Karpas-422 (cell line): Measurements from ENCODE around the gene AANAT. TPM values are rescaled to one million over a fixed set of nuclear protein-coding genes. Genes with fewer than 3 reads are reported as not detected.

Experiments
- DNase-seq: peaks from one replicate; pipeline ENCODE4 v3.0.0-alpha.2; 2015
- H2AFZ ChIP-seq: fragments of 200-600 bp; sonication (generic); 2 replicates; pipeline ENCODE4 v1.6.1; 2014; ENCODE audit warnings: antibody characterized with exemption, low read length, mixed read lengths
- H3K27ac ChIP-seq: fragments of 200-600 bp; sonication (generic); 2 replicates; pipeline ENCODE4 v1.5.1; 2014; ENCODE audit warnings: mild to moderate bottlenecking, low read length, moderate library complexity
- H3K27me3 ChIP-seq: fragments of 200-600 bp; sonication (generic); 2 replicates; pipeline ENCODE4 v1.6.1; 2014; ENCODE audit warnings: low read length, mixed read lengths
- H3K36me3 ChIP-seq: fragments of 200-600 bp; sonication (generic); 2 replicates; pipeline ENCODE4 v1.6.1; 2014; ENCODE audit warnings: low read length, mixed read lengths; ENCODE audit not compliant: insufficient read depth
- H3K4me1 ChIP-seq: fragments of 200-600 bp; sonication (generic); 2 replicates; pipeline ENCODE4 v1.6.1; 2014; ENCODE audit warnings: mild to moderate bottlenecking, low read length, mixed read lengths
- H3K4me2 ChIP-seq: fragments of 200-600 bp; sonication (generic); 2 replicates; pipeline ENCODE4 v1.6.1; 2014; ENCODE audit warnings: low read length, low read depth, mild to moderate bottlenecking; ENCODE audit not compliant: poor library complexity, severe bottlenecking
- H3K4me3 ChIP-seq: fragments of 200-600 bp; sonication (generic); 2 replicates; pipeline ENCODE4 v1.5.1; 2014; ENCODE audit warnings: mild to moderate bottlenecking, antibody characterized with exemption, low read length, mixed read lengths
- H3K79me2 ChIP-seq: fragments of 200-600 bp; sonication (generic); 2 replicates; pipeline ENCODE4 v1.6.1; 2014; ENCODE audit warnings: mild to moderate bottlenecking, low read length, mixed read lengths
- H3K9ac ChIP-seq: fragments of 200-600 bp; sonication (generic); 2 replicates; pipeline ENCODE4 v1.6.0; 2014; ENCODE audit warnings: low read length
- H3K9me2 ChIP-seq: fragments of 200-600 bp; sonication (generic), shearing (Covaris generic); replicated peaks from 2 replicates; pipeline ENCODE4 v1.6.0; 2014; ENCODE audit warnings: mild to moderate bottlenecking, low read length, moderate library complexity; ENCODE audit not compliant: insufficient read depth
- H3K9me3 ChIP-seq: fragments of 300-700, 200-600 bp; sonication (generic); 2 replicates; pipeline ENCODE4 v1.6.1; 2014; ENCODE audit warnings: low read length, mixed read lengths
- H4K20me1 ChIP-seq: fragments of 200-600 bp; sonication (generic); 2 replicates; pipeline ENCODE4 v1.6.1; 2014; ENCODE audit warnings: mild to moderate bottlenecking, antibody characterized with exemption, low read length, low read depth; ENCODE audit not compliant: insufficient read depth
- total RNA-seq: library from RNA; depleted of rRNA; stranded (reverse); fragments of >200 nt; shearing (Covaris generic); gene quantifications from 2 replicates; pipeline ENCODE4 v1.2.3, GENCODE V29; 2014; ENCODE audit warnings: low replicate concordance

The AANAT gene
- total RNA-seq, 1 experiment from 2014 or later, result not detected

DNA sequence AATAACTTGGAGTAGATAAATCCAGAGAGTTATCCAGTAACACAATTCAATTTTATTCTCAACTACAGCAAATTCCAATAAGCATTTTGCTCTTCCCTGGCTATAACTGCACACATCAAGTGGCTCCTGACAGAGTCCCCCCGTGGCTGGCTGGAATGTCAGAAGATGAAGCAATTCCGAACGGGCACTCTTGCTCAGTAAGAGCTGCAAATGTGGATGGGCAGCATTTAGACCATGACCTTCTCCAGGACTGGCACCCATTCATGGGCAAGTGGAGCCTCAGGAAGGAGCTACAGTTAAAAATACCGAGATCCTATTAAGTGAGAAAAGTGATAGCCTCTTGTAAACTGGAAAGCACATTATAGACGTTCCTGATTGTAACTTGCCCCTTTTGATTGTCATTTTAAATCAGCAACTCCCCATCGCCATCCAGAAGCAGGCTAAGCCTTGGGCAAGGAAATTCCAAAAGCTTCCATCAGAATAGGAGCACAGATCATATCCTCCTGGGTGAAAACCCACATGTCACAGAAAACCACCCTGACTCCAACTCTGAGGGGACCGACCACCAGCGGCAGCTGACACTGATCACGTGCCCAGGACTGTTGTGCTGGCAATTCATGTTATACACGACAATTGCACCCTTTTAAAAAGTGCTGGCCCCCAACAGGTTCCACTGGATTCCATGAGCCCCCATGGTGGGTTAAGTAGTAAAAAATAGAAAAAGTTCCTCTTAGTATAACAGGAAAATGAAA is 21.5 kb upstream of the AANAT start:
- H3K9ac ChIP-seq, result peak overlapping the region; percentile 22; the same call in 1 of the 2 replicates
- no peaks in the 10 kb centered on the region for H3K9me3 ChIP-seq
- H3K9me2 ChIP-seq, result no peaks in the 10 kb centered on the region
- peaks cover 89% of the 10 kb centered on the region for H3K4me1 ChIP-seq
- no peak overlapping the region for H2AFZ ChIP-seq
- H3K36me3 ChIP-seq, result no peaks in the 10 kb centered on the region
- H3K79me2 ChIP-seq, result peaks cover 77% of the 10 kb centered on the region
- peak overlapping the region; percentile 8; the same call in 1 of the 2 replicates for H3K27ac ChIP-seq
- no peaks in the 10 kb centered on the region for H3K27me3 ChIP-seq
- H4K20me1 ChIP-seq, result peaks cover 92% of the 10 kb centered on the region
- H3K4me2 ChIP-seq, result peak overlapping the region; percentile 65
- peak overlapping the region; percentile 49 for H3K4me3 ChIP-seq
- no peak for DNase-seq

DNA sequence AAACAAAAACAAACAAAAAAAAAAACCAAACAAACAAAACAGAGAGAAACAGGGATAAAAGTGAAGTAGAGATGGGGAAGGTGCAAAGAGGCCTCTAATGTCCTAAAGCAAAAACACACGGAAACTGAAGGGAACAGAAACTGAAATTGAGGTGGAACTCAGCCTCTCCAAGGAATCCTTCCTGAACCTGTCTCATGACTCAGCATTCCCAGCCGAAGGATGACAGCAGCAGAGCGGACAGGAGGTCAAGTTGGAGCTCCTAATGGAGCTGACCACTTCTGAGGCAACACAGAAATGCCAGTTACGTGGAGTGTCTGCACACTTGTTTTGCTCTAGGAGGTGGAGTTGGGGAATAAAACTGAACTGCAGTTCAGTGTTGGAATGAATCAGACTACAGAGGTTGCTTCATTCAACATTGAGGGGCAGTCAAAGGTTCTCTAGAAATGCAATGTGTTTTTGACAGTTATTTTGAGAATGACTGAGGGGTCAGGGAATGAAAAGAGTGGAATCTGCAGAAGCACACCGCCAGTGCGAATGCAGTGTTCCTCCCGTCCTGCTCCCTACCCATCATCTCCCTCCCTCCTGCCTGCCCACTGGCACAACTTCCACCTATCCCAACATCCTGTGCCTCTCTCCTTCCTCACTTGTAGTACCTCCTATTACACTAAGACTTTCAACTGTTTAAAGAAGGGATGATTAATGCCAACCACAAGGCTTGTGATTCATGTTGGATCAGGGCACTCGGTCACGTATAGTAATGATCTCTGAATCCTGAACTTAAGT is 20.8 kb upstream of the AANAT start:
- Histone ChIP-seq H3K9me3 (no peaks in the 10 kb centered on the region), H3K4me1 (peaks cover 89% of the 10 kb centered on the region), H3K36me3 (no peaks in the 10 kb centered on the region), H3K9me2 (no peaks in the 10 kb centered on the region), H4K20me1 (peaks cover 92% of the 10 kb centered on the region), H3K27me3 (no peaks in the 10 kb centered on the region), H2AFZ (no peak overlapping the region), H3K9ac (0 out of 2 replicates have a peak overlapping the region, but pooled peaks have one; percentile 22), H3K4me2 (peak overlapping the region; percentile 65), H3K27ac (no peak overlapping the region), H3K4me3 (no peak overlapping the region), H3K79me2 (peaks cover 78% of the 10 kb centered on the region)
- DNase-seq, result no peak

DNA sequence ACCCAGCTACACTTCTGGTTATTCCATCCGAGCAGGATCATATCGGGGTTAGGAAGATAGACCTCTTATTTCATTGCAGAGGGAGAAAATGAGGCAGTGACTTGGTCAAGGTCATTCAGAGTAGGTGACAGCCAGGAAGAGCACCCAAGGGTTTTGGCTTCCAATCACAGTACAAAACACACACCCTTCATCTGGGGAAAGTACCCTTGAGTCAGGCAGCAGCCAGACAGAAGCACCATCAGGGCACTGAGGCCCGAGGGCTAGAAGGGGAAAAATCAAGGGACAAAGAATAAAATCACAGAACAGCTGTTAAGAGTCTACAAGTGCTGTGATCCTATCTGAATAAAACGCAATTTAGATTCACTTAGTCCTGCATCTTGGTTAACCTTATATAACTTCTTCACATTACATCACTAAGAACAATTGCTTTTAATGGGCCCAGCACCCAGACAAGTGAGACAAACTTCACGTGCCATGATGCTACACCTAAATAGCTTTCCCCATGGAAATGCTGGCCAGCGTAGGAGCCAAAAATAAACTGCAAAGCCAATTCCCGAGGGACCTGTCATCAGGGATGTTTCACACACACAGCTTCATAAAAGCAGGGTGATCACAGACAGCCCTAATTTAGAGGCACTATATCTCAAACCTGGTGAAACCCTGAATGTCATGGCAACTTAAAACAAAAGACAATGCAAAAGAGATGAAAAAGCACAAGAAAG is 19.3 kb upstream of the AANAT start:
- Histone ChIP-seq H4K20me1 (peaks cover 86% of the 10 kb centered on the region), H3K4me1 (peaks cover 81% of the 10 kb centered on the region), H3K27ac (no peak overlapping the region), H3K9me3 (no peaks in the 10 kb centered on the region), H3K79me2 (peaks cover 72% of the 10 kb centered on the region), H3K9me2 (no peaks in the 10 kb centered on the region), H2AFZ (no peak overlapping the region), H3K4me3 (no peak overlapping the region; the same call in 1 of the 2 replicates), H3K27me3 (no peaks in the 10 kb centered on the region), H3K9ac (peak overlapping the region; percentile 22; the same call in 1 of the 2 replicates), H3K36me3 (no peaks in the 10 kb centered on the region), H3K4me2 (peak overlapping the region; percentile 42)
- no peak for DNase-seq

DNA sequence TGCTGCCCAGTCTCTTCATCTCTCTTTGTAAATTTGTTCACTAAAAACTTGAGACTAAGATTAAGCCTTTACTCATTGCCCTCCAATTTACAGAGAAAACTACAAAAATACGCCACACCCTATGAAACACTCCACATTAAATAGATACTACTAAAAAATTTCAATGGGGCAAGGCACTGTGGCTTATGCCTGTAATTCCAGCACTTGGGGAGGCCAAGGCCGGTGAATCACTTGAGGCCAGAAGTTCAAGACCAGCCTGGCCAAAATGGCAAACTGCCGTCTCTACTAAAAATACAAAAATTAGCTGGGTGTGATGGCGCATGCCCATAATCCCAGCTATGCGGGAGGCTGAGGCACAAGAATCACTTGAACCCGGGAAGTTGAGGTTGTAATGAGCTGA is 18.3 kb upstream of the AANAT start:
- H3K4me2 ChIP-seq, result peak overlapping the region; percentile 42
- no peak overlapping the region for H3K27ac ChIP-seq
- no peaks in the 10 kb centered on the region for H3K9me2 ChIP-seq
- peaks cover 65% of the 10 kb centered on the region for H3K79me2 ChIP-seq
- DNase-seq, result no peak
- H2AFZ ChIP-seq, result no peak overlapping the region
- no peak overlapping the region for H3K4me3 ChIP-seq
- H3K27me3 ChIP-seq, result no peaks in the 10 kb centered on the region
- H3K4me1 ChIP-seq, result peaks cover 77% of the 10 kb centered on the region
- no peaks in the 10 kb centered on the region for H3K9me3 ChIP-seq
- no peak overlapping the region for H3K9ac ChIP-seq
- peaks cover 77% of the 10 kb centered on the region for H4K20me1 ChIP-seq
- no peaks in the 10 kb centered on the region for H3K36me3 ChIP-seq

DNA sequence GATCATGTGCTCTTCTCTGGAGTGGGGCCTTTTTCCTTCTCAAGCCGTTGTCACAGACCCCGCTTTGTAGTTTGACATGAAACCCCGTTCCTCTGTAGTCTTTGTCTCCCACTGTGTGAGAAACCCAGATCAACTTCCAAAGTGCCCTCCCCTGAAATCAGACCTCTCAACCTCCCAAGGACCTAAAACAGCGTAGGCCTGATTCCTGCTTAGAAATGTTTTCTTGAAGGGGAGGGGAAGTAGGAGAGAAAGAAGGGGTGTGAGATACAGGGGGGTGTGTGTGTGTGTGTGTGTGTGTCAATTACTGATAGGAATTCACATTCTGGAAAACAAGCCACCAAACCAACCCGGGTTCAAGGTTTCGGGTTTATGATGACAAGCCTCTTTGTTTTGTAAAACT is 15.9 kb upstream of the AANAT start:
- Histone ChIP-seq H3K4me3 (peak overlapping the region; percentile 78), H3K79me2 (peaks cover 50% of the 10 kb centered on the region), H3K27me3 (no peaks in the 10 kb centered on the region), H3K4me1 (peaks cover 53% of the 10 kb centered on the region), H3K4me2 (peak overlapping the region; percentile 95), H3K9me3 (no peaks in the 10 kb centered on the region), H4K20me1 (peaks cover 57% of the 10 kb centered on the region), H2AFZ (no peak overlapping the region), H3K36me3 (no peaks in the 10 kb centered on the region), H3K27ac (no peak overlapping the region), H3K9ac (peak overlapping the region; percentile 90), H3K9me2 (no peaks in the 10 kb centered on the region)
- DNase-seq, result no peak

DNA sequence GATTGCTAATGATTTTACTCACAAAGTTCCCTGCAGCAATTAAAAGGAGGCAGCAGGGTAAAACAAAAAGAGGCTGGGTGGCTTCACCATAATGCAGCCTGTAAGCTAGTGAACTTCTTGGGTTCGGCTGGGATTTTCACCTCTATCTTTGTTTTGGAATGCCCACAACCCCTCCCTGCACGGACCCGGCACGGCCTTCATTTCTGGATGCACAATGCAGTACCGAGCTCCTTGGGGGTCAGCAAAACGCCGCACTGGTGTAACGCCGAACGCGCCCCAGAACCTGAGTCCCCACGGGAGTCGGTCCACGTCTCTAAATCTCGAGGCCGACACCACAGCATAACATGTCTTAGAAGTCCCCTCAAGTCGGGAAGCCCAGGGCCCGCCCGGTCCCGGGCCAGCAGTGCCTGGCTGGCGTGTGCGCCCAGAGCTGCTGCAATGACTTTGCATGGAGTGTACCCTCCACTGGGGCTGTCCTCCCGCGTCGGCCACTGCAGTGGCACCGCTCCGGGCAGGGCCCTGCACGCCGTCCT is 15.2 kb upstream of the AANAT start:
- Histone ChIP-seq H3K4me3 (peak overlapping the region; percentile 78), H3K36me3 (no peaks in the 10 kb centered on the region), H3K79me2 (peaks cover 43% of the 10 kb centered on the region), H4K20me1 (peaks cover 50% of the 10 kb centered on the region), H3K9me2 (no peaks in the 10 kb centered on the region), H3K9me3 (no peaks in the 10 kb centered on the region), H3K4me2 (peak overlapping the region; percentile 95), H2AFZ (no peak overlapping the region), H3K9ac (peak overlapping the region; percentile 90), H3K4me1 (peaks cover 46% of the 10 kb centered on the region), H3K27me3 (no peaks in the 10 kb centered on the region), H3K27ac (no peak overlapping the region)
- peak; percentile 55 for DNase-seq

DNA sequence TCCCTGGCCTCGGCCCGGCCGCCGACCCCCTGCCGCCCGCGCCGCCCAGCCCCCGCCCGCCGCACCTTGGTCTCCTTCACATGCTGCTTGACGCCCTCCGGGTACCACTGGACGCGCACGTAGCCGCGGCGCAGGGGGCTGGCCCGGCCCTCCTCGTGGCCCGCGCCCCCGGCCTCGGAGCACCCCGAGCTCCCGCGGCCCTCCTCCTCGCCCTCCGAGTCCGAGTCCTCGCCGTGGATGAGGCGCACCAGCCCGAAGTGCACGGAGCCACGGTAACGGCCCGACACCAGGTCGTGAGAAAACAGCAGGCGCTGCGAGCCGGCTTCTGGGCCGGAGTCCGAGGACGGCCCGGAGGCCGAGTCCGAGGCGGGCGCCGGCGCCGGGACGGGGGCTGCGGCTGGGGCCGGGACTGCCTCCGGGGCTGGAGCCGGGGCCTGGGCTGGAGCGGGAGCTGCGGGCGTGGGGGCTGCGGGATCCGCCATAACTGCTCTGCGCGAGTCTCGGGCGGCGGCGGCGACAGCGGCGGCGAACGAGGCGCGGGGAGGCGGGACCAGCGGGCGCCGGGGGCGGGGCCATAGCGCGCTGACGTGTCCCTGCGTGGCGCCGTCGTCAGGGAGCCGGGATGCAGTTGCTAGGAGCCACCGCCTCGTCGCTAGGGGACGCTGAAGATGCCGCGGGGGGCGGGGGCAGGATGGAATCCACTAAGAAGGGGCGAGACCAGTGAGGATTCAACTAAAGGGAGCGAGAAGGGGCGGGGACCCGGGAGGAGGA is 14.6 kb upstream of the AANAT start, which contains the start of gene UBE2O:
UBE2O (minus strand) TSS at position 493 of the 771 bp plus-strand sequence; CDS start at position 482, 11 bp downstream.
- no peak within 1 kb of the TSS for H3K27ac ChIP-seq
- H3K4me1 ChIP-seq, result peaks cover 40% of the 10 kb centered on the region
- peak; percentile 97 for DNase-seq
- peak within 1 kb of the TSS; percentile 90 for H3K9ac ChIP-seq
- H3K9me3 ChIP-seq, result no peaks in the 10 kb centered on the region
- H3K9me2 ChIP-seq, result no peaks in the 10 kb centered on the region
- H3K4me2 ChIP-seq, result peak within 1 kb of the TSS; percentile 95
- H3K79me2 ChIP-seq, result peaks cover 37% of the 10 kb centered on the region
- no peaks in the 10 kb centered on the region for H3K27me3 ChIP-seq
- peaks cover 44% of the 10 kb centered on the region for H4K20me1 ChIP-seq
- H2AFZ ChIP-seq, result peak within 1 kb of the TSS; percentile 55; the same call in 1 of the 2 replicates
- peak within 1 kb of the TSS; percentile 78 for H3K4me3 ChIP-seq
- H3K36me3 ChIP-seq, result no peaks in the 10 kb centered on the region
